GM23248 (cell line): ENCODE data around the gene MRPL28. TPM values are rescaled to one million over a fixed set of nuclear protein-coding genes. Genes with fewer than 3 reads are reported as not detected.
"Not testable (repeated sequence)": the region's sequence is repeated elsewhere in the genome, so short reads cannot be mapped to it uniquely, and the experiment has no call there.

Source experiments
- DNase-seq: peaks from one replicate; pipeline ENCODE4 v3.0.0-alpha.2; 2015
- H2AFZ ChIP-seq: fragments of 200-600 bp; sonication (generic); 2 replicates; pipeline ENCODE4 v1.6.1; 2016; ENCODE audit warnings: antibody characterized with exemption
- H3F3A ChIP-seq: fragments of 200-600 bp; sonication (generic); 2 replicates; pipeline ENCODE4 v1.6.1; 2016; ENCODE audit warnings: mild to moderate bottlenecking, antibody characterized with exemption, mixed run types; ENCODE audit not compliant: insufficient read depth
- H3K27ac ChIP-seq: fragments of 200-600 bp; sonication (generic); 2 replicates; pipeline ENCODE4 v1.5.1; 2016; ENCODE audit warnings: mild to moderate bottlenecking
- H3K27me3 ChIP-seq: fragments of 200-600 bp; sonication (generic); replicated peaks from 2 replicates; pipeline ENCODE4 v1.6.1; 2016; ENCODE audit warnings: mild to moderate bottlenecking; ENCODE audit not compliant: insufficient read depth
- H3K36me3 ChIP-seq: fragments of 200-600 bp; sonication (generic); 2 replicates; pipeline ENCODE4 v1.6.1; 2016; ENCODE audit warnings: low read depth, mild to moderate bottlenecking
- H3K4me1 ChIP-seq: fragments of 200-600 bp; sonication (generic); 2 replicates; pipeline ENCODE4 v1.6.1; 2016; ENCODE audit warnings: mild to moderate bottlenecking; ENCODE audit not compliant: insufficient read depth
- H3K4me2 ChIP-seq: fragments of 200-600 bp; sonication (generic); one replicate; pipeline ENCODE4 v1.6.1; 2016; ENCODE audit warnings: mild to moderate bottlenecking; ENCODE audit not compliant: unreplicated experiment
- H3K4me3 ChIP-seq: fragments of 200-600 bp; sonication (generic); 2 replicates; pipeline ENCODE4 v1.5.1; 2016; ENCODE audit warnings: mild to moderate bottlenecking
- H3K79me2 ChIP-seq: fragments of 200-600 bp; sonication (generic); 2 replicates; pipeline ENCODE4 v1.6.1; 2016; ENCODE audit warnings: mild to moderate bottlenecking; ENCODE audit not compliant: insufficient read depth
- H3K9ac ChIP-seq: fragments of 200-600 bp; sonication (generic); 2 replicates; pipeline ENCODE4 v1.6.1; 2016; ENCODE audit warnings: mild to moderate bottlenecking
- H3K9me2 ChIP-seq: fragments of 200-600 bp; sonication (generic); 2 replicates; pipeline ENCODE4 v1.6.1; 2016; ENCODE audit warnings: mixed run types, mild to moderate bottlenecking, moderate library complexity; ENCODE audit not compliant: insufficient read depth
- H3K9me3 ChIP-seq: fragments of 200-600 bp; sonication (generic); one replicate; pipeline ENCODE4 v1.6.1; 2017; ENCODE audit warnings: low read depth
- H4K20me1 ChIP-seq: fragments of 200-600 bp; sonication (generic); 2 replicates; pipeline ENCODE4 v1.6.0; 2016; ENCODE audit not compliant: insufficient read depth
- EZH2 ChIP-seq: fragments of 200-600 bp; sonication (generic); IDR thresholded peaks from 2 replicates; pipeline ENCODE4 v1.6.1; 2018; ENCODE audit warnings: antibody characterized with exemption, mild to moderate bottlenecking; ENCODE audit not compliant: insufficient read depth, poor library complexity, severe bottlenecking
- EZH2phosphoT487 ChIP-seq: fragments of 200-600 bp; sonication (generic); IDR thresholded peaks from 2 replicates; pipeline ENCODE4 v1.6.1; 2018; ENCODE audit warnings: antibody characterized with exemption, moderate library complexity, mild to moderate bottlenecking, low read depth; ENCODE audit not compliant: insufficient read depth
- WGBS, 2 experiments: methylation state at CpG; one replicate each; pipeline ENCODE4 v1.1.6; 2015 to 2017; ENCODE audit warnings: low lambda C conversion rate in 2 of 2, low coverage in 1 of 2; ENCODE audit errors: missing lambda C conversion rate in 2 of 2; 5-methylcytosine and 5-hydroxymethylcytosine counted together
- in situ Hi-C: fragments of 300-500 bp; cut with MboI; formaldehyde crosslinking; loops from 2 replicates; pipeline ENCODE4 v1.15.0; 2020
- polyA plus RNA-seq: library from polyadenylated mRNA; unstranded; fragments of >200 nt; fragmentation: Nextera tagmentation; extraction: Ambion mirVana; gene quantifications from 2 replicates; pipeline ENCODE4 v1.2.1, GENCODE V29; 2016
- total RNA-seq: library from RNA; depleted of rRNA; stranded (reverse); fragments of >200 nt; shearing (Covaris generic); gene quantifications from 2 replicates; pipeline ENCODE4 v1.2.3, GENCODE V29; 2014

Gene MRPL28
- total and polyA plus RNA-seq, 2 experiments from 2014 or later: 103 to 108 TPM

- Histone ChIP-seq H3K36me3 (no peaks in the 10 kb centered on the region), H3K9ac (peak overlapping the region; percentile 78), H3K9me2 (no peaks in the 10 kb centered on the region), H3K9me3 (no peaks in the 10 kb centered on the region), H3K4me1 (no peaks in the 10 kb centered on the region), H3K4me2 (peak overlapping the region; percentile 78), H4K20me1 (no peaks in the 10 kb centered on the region), H3K27ac (no peak overlapping the region), H3K79me2 (peaks cover 30% of the 10 kb centered on the region), H3K4me3 (peak overlapping the region; percentile 76), H2AFZ (peak overlapping the region; percentile 69), H3K27me3 (no peaks in the 10 kb centered on the region), H3F3A (no peaks in the 10 kb centered on the region)
- no peak for DNase-seq
- TF ChIP-seq EZH2 (no peak), EZH2phosphoT487 (no peak)
- WGBS, 2 experiments: 17% methylated on average over 12 of the region's 12 CpGs; no CpG with 5 or more reads in 1 of the 2 experiments
- in situ Hi-C loops: no loop called here
Observed at GRCh38 chr16:380762-381011, 10.3 kb upstream of the MRPL28 start.

DNA sequence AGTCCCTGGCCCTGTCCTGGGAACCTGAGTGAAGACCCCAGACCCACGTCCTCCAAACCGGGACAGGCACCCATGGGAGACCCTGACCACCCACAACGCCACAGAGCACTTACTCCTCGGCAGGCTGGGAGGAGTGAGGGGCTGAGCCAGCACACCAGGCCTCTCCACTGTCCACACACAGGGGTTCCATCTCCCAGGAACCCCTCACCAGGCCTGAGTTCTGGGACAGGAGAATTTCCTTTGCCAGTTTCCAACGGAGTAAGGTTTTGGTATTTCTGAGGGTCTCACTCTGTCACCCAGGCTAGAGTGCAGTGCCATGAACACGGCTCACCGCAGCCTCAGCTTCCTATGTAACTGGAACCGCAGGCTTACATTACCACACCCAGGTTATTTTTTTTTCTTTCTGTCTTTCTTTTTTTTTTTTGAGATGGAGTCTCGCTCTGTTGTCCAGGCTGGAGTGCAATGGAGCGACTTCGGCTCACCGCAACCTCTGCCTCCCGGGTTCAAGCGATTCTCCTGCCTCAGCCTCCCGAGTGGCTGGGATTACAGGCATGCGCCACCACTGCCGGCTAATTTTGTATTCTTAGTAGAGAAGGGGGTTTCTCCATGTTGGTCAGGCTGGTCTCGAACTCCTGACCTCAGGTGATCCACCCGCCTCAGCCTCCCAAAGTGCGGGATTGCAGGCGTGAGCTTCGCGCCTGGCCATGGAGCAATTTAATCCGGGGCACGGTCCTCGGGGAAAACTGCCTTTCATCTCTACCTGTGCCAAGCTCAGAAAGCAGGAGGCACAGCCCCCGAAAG is 9.8 kb upstream of the MRPL28 start:
- no peaks in the 10 kb centered on the region for H3K36me3 ChIP-seq
- TF ChIP-seq EZH2 (no peak), EZH2phosphoT487 (no peak)
- H3K9me3 ChIP-seq: no peaks in the 10 kb centered on the region
- in situ Hi-C loops: no loop called here
- H3K4me1 ChIP-seq: no peaks in the 10 kb centered on the region
- peak overlapping the region; percentile 76 for H3K4me3 ChIP-seq
- H3K9me2 ChIP-seq: no peaks in the 10 kb centered on the region
- H2AFZ ChIP-seq: no peak overlapping the region
- H3K79me2 ChIP-seq: peaks cover 30% of the 10 kb centered on the region
- H3K4me2 ChIP-seq: peak overlapping the region; percentile 78
- H3K27me3 ChIP-seq: no peaks in the 10 kb centered on the region
- DNase-seq: no peak
- 91 to 93% methylated on average over 26 to 27 of the region's 27 CpGs for WGBS, 2 experiments
- no peaks in the 10 kb centered on the region for H3F3A ChIP-seq
- peak overlapping the region; percentile 78 for H3K9ac ChIP-seq
- no peaks in the 10 kb centered on the region for H4K20me1 ChIP-seq
- no peak overlapping the region for H3K27ac ChIP-seq

DNA sequence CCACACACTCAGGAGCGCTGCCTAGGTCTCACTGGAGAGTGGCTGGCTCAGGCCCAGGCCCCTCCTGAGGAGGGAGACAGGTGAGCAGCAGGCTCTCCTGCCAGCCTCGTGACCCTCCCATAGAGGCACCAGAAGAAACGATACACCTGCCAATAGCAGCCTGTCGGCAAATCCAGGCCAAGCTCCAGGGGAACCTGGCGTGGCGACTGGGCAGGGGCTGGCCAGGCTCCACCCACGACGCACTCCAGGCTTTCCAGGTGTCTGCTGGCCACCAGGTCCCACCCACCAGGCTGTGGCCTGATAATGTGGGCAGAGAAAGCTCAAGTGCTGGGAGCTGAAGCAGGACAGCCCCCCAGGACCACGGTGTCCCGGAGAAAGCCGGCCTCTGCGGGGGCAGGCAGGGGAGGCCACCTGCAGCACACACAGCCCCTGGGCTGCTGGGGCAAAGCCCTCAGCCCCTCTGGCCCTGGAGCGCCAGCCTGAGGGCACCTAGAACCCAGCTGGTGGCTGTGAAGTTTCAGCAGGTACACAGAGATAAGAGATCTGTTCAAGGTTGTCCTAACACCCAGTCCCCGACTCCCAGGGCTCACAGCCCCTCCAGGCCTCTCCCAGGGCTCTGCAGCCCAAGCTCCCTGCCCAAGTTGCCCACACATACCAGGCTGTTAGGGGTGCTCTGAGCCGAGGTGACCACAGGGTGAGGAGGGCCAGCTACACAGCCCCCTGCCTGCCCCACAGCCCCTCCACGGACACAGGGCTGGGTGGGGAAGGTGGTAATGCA is 9.0 kb upstream of the MRPL28 start:
- no peaks in the 10 kb centered on the region for H3K4me1 ChIP-seq
- in situ Hi-C loops: no loop called here
- H4K20me1 ChIP-seq: no peaks in the 10 kb centered on the region
- TF ChIP-seq EZH2 (no peak), EZH2phosphoT487 (no peak)
- H3K9me3 ChIP-seq: no peaks in the 10 kb centered on the region
- no peaks in the 10 kb centered on the region for H3F3A ChIP-seq
- H3K9me2 ChIP-seq: no peaks in the 10 kb centered on the region
- H3K4me3 ChIP-seq: no peak overlapping the region
- H3K9ac ChIP-seq: no peak overlapping the region
- DNase-seq: no peak
- H3K36me3 ChIP-seq: no peaks in the 10 kb centered on the region
- no peak overlapping the region for H2AFZ ChIP-seq
- H3K79me2 ChIP-seq: peaks cover 30% of the 10 kb centered on the region
- H3K27me3 ChIP-seq: no peaks in the 10 kb centered on the region
- WGBS, 2 experiments: 93 to 94% methylated on average over 14 to 16 of the region's 16 CpGs
- H3K27ac ChIP-seq: no peak overlapping the region
- H3K4me2 ChIP-seq: no peak overlapping the region

- WGBS, 2 experiments: 90 to 96% methylated on average over 11 to 14 of the region's 14 CpGs
- in situ Hi-C loops: no loop called here
- Histone ChIP-seq H3K36me3 (no peaks in the 10 kb centered on the region), H3K9me2 (no peaks in the 10 kb centered on the region), H3K4me3 (no peak overlapping the region), H3K27me3 (no peaks in the 10 kb centered on the region), H3K4me1 (no peaks in the 10 kb centered on the region), H3K4me2 (no peak overlapping the region), H3K27ac (no peak overlapping the region), H3F3A (no peaks in the 10 kb centered on the region), H3K79me2 (peaks cover 30% of the 10 kb centered on the region), H4K20me1 (no peaks in the 10 kb centered on the region), H3K9ac (no peak overlapping the region), H3K9me3 (no peaks in the 10 kb centered on the region), H2AFZ (no peak overlapping the region)
- DNase-seq: no peak
- no peak for TF ChIP-seq EZH2phosphoT487
- no peak for TF ChIP-seq EZH2
Observed at GRCh38 chr16:378821-379182, 8.5 kb upstream of the MRPL28 start.

GRCh38 chr16:378113-378820 is 7.9 kb upstream of the MRPL28 start:
- H3F3A ChIP-seq, H3K4me3 ChIP-seq, H3K27me3 ChIP-seq, H2AFZ ChIP-seq, H3K36me3 ChIP-seq, H3K4me1 ChIP-seq, H3K9me3 ChIP-seq, DNase-seq, H4K20me1 ChIP-seq, H3K9me2 ChIP-seq, H3K9ac ChIP-seq, in situ Hi-C loops, H3K27ac ChIP-seq, H3K4me2 ChIP-seq: not testable (repeated sequence)
- peaks cover 30% of the 10 kb centered on the region for H3K79me2 ChIP-seq
- WGBS, 2 experiments: 94 to 97% methylated on average over 11 to 36 of the region's 36 CpGs
